Stimulated activated naive B cell treated with anti-CD40 and anti-IgM and Interleukin-4, amounts not matched to agents 10 μg/mL and 1 μg/mL and 100 μg/mL, for 72 hours (primary cell): ENCODE results near the gene EZR.

Source experiments
- ATAC-seq, 2 donors: fragments of 150-1000 bp; cut with Tn5 transposase; replicated peaks; 2 replicates each; pipeline ENCODE4 v1.10.0; 2021; ENCODE audit warnings: moderate library complexity in 1 of 2
- DNase-seq: peaks from one replicate; pipeline ENCODE4 v3.0.0; 2021
- H3K27ac Mint-ChIP-seq: one replicate; pipeline ENCODE4 v1.8.0; 2022; ENCODE audit warnings: mild to moderate bottlenecking, mixed read lengths
- H3K27me3 Mint-ChIP-seq, 2 donors: one replicate each; pipeline ENCODE4 v1.8.0; 2022; ENCODE audit warnings: mixed read lengths in 2 of 2
- H3K36me3 Mint-ChIP-seq, 2 donors: one replicate each; pipeline ENCODE4 v1.8.0; 2022; ENCODE audit warnings: mixed read lengths in 2 of 2, mild to moderate bottlenecking in 1 of 2
- H3K4me1 Mint-ChIP-seq, 2 donors: one replicate each; pipeline ENCODE4 v1.8.0; 2022; ENCODE audit warnings: mixed read lengths in 2 of 2, mild to moderate bottlenecking in 1 of 2
- H3K4me3 Mint-ChIP-seq, 2 donors: one replicate each; pipeline ENCODE4 v1.8.0; 2022; ENCODE audit warnings: mild to moderate bottlenecking in 2 of 2, mixed read lengths in 2 of 2, moderate library complexity in 1 of 2
- H3K9me3 Mint-ChIP-seq, 2 donors: one replicate each; pipeline ENCODE4 v1.8.0; 2022; ENCODE audit warnings: mixed read lengths in 2 of 2, mild to moderate bottlenecking in 1 of 2

EZR gene

GRCh38 chr6:158786645-158787304 is 32.4 kb downstream of the EZR start:
- peaks cover 46 to 76% of the 10 kb centered on the region in 2 donors for H3K36me3 Mint-ChIP-seq
- no peak overlapping the region for H3K27ac Mint-ChIP-seq
- DNase-seq: no peak

GRCh38 chr6:158785036-158785435 is 34.1 kb downstream of the EZR start:
- H3K4me1 Mint-ChIP-seq: peaks cover 23 to 38% of the 10 kb centered on the region in 2 donors
- H3K9me3 Mint-ChIP-seq: no peaks in the 10 kb centered on the region
- ATAC-seq (no peak), DNase-seq (no peak)
- no peak overlapping the region for H3K4me3 Mint-ChIP-seq
- H3K27me3 Mint-ChIP-seq: no peaks in the 10 kb centered on the region
- H3K36me3 Mint-ChIP-seq: peaks cover 60 to 85% of the 10 kb centered on the region in 2 donors
- H3K27ac Mint-ChIP-seq: no peak overlapping the region

More at GRCh38 chr6:158786645-158787304, 32.4 kb downstream of the EZR start:
- no peak overlapping the region for H3K4me3 Mint-ChIP-seq
- ATAC-seq: no peak
- no peaks in the 10 kb centered on the region for H3K9me3 Mint-ChIP-seq
- H3K4me1 Mint-ChIP-seq: peaks cover 32 to 54% of the 10 kb centered on the region in 2 donors
- H3K27me3 Mint-ChIP-seq: no peaks in the 10 kb centered on the region

GRCh38 chr6:158784505-158784904 is 34.7 kb downstream of the EZR start:
- no peak overlapping the region for H3K4me3 Mint-ChIP-seq
- no peaks in the 10 kb centered on the region for H3K9me3 Mint-ChIP-seq
- ATAC-seq (no peak), DNase-seq (no peak)
- peaks cover 18 to 33% of the 10 kb centered on the region in 2 donors for H3K4me1 Mint-ChIP-seq
- peaks cover 56 to 80% of the 10 kb centered on the region in 2 donors for H3K36me3 Mint-ChIP-seq
- H3K27me3 Mint-ChIP-seq: no peaks in the 10 kb centered on the region
- peak overlapping the region; percentile 44 for H3K27ac Mint-ChIP-seq

GRCh38 chr6:158783851-158784250 is 35.3 kb downstream of the EZR start:
- H3K4me3 Mint-ChIP-seq: no peak overlapping the region
- no peaks in the 10 kb centered on the region for H3K27me3 Mint-ChIP-seq
- DNase-seq (no peak), ATAC-seq (no peak)
- H3K27ac Mint-ChIP-seq: peak overlapping the region; percentile 31
- no peaks in the 10 kb centered on the region for H3K9me3 Mint-ChIP-seq
- H3K36me3 Mint-ChIP-seq: peaks cover 59 to 78% of the 10 kb centered on the region in 2 donors
- peaks cover 12 to 31% of the 10 kb centered on the region in 2 donors for H3K4me1 Mint-ChIP-seq

GRCh38 chr6:158783167-158783450 is 36.1 kb downstream of the EZR start:
- H3K36me3 Mint-ChIP-seq: peaks cover 63 to 78% of the 10 kb centered on the region in 2 donors
- no peaks in the 10 kb centered on the region for H3K27me3 Mint-ChIP-seq
- H3K4me3 Mint-ChIP-seq: no peak overlapping the region
- ATAC-seq (no peak), DNase-seq (no peak)
- no peaks in the 10 kb centered on the region for H3K9me3 Mint-ChIP-seq
- H3K27ac Mint-ChIP-seq: peak overlapping the region; percentile 31
- H3K4me1 Mint-ChIP-seq: peaks cover 10 to 31% of the 10 kb centered on the region in 2 donors

GRCh38 chr6:158782432-158783166 is 36.6 kb downstream of the EZR start:
- DNase-seq (no peak), ATAC-seq (no peak)
- H3K4me1 Mint-ChIP-seq: peaks cover 9 to 35% of the 10 kb centered on the region in 2 donors
- no peak overlapping the region for H3K4me3 Mint-ChIP-seq
- no peaks in the 10 kb centered on the region for H3K27me3 Mint-ChIP-seq
- H3K36me3 Mint-ChIP-seq: peaks cover 66 to 82% of the 10 kb centered on the region in 2 donors
- no peaks in the 10 kb centered on the region for H3K9me3 Mint-ChIP-seq
- H3K27ac Mint-ChIP-seq: peak overlapping the region; percentile 38

- H3K4me3 Mint-ChIP-seq: no peak overlapping the region
- H3K9me3 Mint-ChIP-seq: no peaks in the 10 kb centered on the region
- no peaks in the 10 kb centered on the region for H3K27me3 Mint-ChIP-seq
- peaks cover 71 to 82% of the 10 kb centered on the region in 2 donors for H3K36me3 Mint-ChIP-seq
- H3K4me1 Mint-ChIP-seq: peaks cover 10 to 38% of the 10 kb centered on the region in 2 donors
- peak overlapping the region; percentile 38 for H3K27ac Mint-ChIP-seq
- ATAC-seq: no peak
- no peak for DNase-seq
Measured at GRCh38 chr6:158781692-158782373, 37.3 kb downstream of the EZR start.

- Mint-ChIP-seq H3K36me3 (peaks cover 68 to 81% of the 10 kb centered on the region in 2 donors), H3K4me1 (peaks cover 13 to 41% of the 10 kb centered on the region in 2 donors), H3K4me3 (no peak overlapping the region), H3K27me3 (no peaks in the 10 kb centered on the region), H3K27ac (peak overlapping the region; percentile 38), H3K9me3 (no peaks in the 10 kb centered on the region)
- DNase-seq: no peak
- no peak for ATAC-seq
Measured at GRCh38 chr6:158780988-158781691, 38.0 kb downstream of the EZR start.

GRCh38 chr6:158780246-158780884 is 38.8 kb downstream of the EZR start:
- DNase-seq (no peak), ATAC-seq (no peak)
- Mint-ChIP-seq H3K4me1 (peaks cover 13 to 41% of the 10 kb centered on the region in 2 donors), H3K9me3 (no peaks in the 10 kb centered on the region), H3K27ac (peak overlapping the region; percentile 38), H3K27me3 (no peaks in the 10 kb centered on the region), H3K36me3 (peaks cover 69 to 79% of the 10 kb centered on the region in 2 donors), H3K4me3 (no peak overlapping the region)

GRCh38 chr6:158778005-158778527 is 41.1 kb downstream of the EZR start:
- Mint-ChIP-seq H3K27me3 (no peaks in the 10 kb centered on the region), H3K4me3 (no peak overlapping the region), H3K36me3 (peaks cover 58 to 66% of the 10 kb centered on the region in 2 donors), H3K27ac (peak overlapping the region; percentile 83), H3K4me1 (peaks cover 13 to 47% of the 10 kb centered on the region in 2 donors), H3K9me3 (no peaks in the 10 kb centered on the region)
- no peak for DNase-seq
- no peak for ATAC-seq

- Mint-ChIP-seq H3K27me3 (no peaks in the 10 kb centered on the region), H3K4me1 (peaks cover 13 to 46% of the 10 kb centered on the region in 2 donors), H3K4me3 (no peak overlapping the region), H3K36me3 (peaks cover 60 to 67% of the 10 kb centered on the region in 2 donors), H3K9me3 (no peaks in the 10 kb centered on the region), H3K27ac (peak overlapping the region; percentile 83)
- DNase-seq: no peak
- ATAC-seq: no peak
Measured at GRCh38 chr6:158777510-158777909, 41.7 kb downstream of the EZR start.

- DNase-seq: no peak
- ATAC-seq: no peak
- H3K4me3 Mint-ChIP-seq: no peak overlapping the region
Measured at GRCh38 chr6:158776737-158777136, 42.4 kb downstream of the EZR start.

GRCh38 chr6:158775832-158776231 is 43.3 kb downstream of the EZR start:
- Mint-ChIP-seq H3K27me3 (no peaks in the 10 kb centered on the region), H3K4me1 (peaks cover 13 to 48% of the 10 kb centered on the region in 2 donors)
- ATAC-seq: no peak

More at GRCh38 chr6:158776737-158777136, 42.4 kb downstream of the EZR start:
- H3K4me1 Mint-ChIP-seq: peaks cover 15 to 43% of the 10 kb centered on the region in 2 donors
- H3K27ac Mint-ChIP-seq: peak overlapping the region; percentile 83
- H3K36me3 Mint-ChIP-seq: peaks cover 61 to 66% of the 10 kb centered on the region in 2 donors
- no peaks in the 10 kb centered on the region for H3K27me3 Mint-ChIP-seq
- no peaks in the 10 kb centered on the region for H3K9me3 Mint-ChIP-seq

More at GRCh38 chr6:158775832-158776231, 43.3 kb downstream of the EZR start:
- no peak for DNase-seq
- Mint-ChIP-seq H3K27ac (no peak overlapping the region), H3K36me3 (peaks cover 59 to 66% of the 10 kb centered on the region in 2 donors), H3K4me3 (no peak overlapping the region), H3K9me3 (no peaks in the 10 kb centered on the region)
